ENCODE measurements around the gene PIK3CA.

GRCh38 chr3:179105881-179106280, 42.3 kb upstream of the PIK3CA start:
- TF ChIP-seq EZH2 (IDR thresholded peaks at IDR 0.05) (no peak), POLR2AphosphoS5 (IDR thresholded peaks at IDR 0.05; ENCODE audit: borderline replicate concordance, low read depth, low read length) (no peak), FOXP2 (optimal IDR thresholded peaks at IDR 0.05; ENCODE audit: control extremely low read depth, extremely low read length, insufficient read depth) (no peak)
